HG03575 (cell line): ENCODE data around the gene MBD3L5.
"Not testable (repeated sequence)": the region's sequence is repeated elsewhere in the genome, so short reads cannot be mapped to it uniquely, and the experiment has no call there.

Experiments used
- ATAC-seq: cut with Tn5 transposase; IDR thresholded peaks from one replicate; pipeline ENCODE4 v1.9.1; 2021; ENCODE audit not compliant: unreplicated experiment, insufficient number of reproducible peaks, low FRiP score; ENCODE audit errors: extremely low read depth

MBD3L5 gene

DNA sequence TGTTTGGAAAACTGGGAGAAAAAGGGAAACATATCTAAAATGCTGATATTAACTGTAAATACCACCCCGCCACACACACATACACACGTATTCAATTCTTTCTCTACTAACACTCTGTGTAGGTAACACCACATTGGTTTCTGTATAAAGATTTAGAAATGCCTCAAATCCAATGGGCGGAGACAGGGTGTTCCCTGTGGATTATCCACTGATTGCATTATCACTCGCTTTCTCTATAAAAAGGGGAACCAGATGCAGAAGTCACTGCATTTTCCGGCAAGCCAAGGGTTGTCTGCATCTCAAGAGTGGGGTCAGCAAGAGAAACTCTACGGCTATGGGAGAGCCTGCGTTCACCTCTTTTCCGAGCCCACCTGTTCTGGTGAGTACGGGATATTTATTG is at the start of gene MBD3L5:
Gene MBD3L5, plus strand, starts transcription at position 301 of the 400 bp plus-strand sequence. Its CDS starts 34 bp downstream, at position 335.
- ATAC-seq, result not testable (repeated sequence)

DNA sequence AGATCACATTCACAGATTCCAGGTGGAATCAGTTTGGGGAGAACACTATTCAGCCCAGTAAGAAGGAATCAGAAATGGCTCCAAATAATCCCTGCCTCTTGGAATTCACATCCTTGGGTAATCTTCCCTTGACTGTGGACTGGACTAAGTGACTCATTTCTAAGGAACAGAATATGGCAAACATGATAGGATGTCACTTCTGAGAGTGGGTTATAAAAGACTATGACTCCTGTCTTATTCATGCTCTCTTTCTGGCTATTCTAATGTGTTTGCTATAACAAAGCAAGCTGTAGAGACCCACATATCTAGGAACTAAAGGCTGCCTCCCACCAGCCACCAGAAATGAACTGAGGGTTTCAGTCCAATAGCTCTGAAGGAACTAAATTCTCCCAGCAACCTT is 46.9 kb upstream of the MBD3L5 start:
- ATAC-seq, result no peak

DNA sequence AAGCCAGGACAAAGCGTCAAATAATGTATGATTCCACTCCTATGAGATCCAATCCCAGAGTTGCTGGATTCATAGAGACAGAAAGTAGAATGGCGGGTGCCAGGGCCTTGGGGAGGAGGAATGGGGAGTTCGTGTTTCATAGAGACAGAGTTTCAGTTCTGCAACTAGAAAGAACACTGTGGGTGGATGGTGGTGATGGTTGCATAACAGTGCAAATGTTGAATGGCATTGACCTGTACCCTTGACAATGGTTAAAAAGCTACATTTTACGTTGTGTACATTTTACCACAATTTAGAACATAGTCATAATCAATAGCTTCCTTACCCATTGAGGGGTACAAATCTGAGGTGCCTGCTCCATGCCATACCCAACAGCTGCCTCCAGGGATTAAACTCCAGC is 42.5 kb upstream of the MBD3L5 start:
- no peak for ATAC-seq

DNA sequence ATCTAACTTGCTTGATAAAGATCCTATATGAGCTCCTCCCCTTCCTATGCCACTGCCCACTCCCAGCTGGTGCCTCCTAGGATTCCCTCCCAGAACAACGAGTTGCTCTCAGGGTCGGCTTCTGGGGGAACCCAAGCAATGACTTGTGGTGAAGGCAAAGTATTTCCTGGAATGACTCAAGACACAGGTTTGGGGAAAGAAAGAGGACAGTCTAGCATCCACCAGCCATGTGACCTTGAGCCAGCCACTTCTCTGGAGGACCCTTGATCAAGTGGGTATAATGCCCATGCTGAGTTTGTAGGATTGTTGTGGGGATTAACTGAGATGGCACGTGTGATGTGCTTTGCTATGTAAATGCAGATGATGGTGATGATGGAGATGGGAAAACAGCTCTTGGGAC is 42.1 kb upstream of the MBD3L5 start:
- ATAC-seq, result no peak

DNA sequence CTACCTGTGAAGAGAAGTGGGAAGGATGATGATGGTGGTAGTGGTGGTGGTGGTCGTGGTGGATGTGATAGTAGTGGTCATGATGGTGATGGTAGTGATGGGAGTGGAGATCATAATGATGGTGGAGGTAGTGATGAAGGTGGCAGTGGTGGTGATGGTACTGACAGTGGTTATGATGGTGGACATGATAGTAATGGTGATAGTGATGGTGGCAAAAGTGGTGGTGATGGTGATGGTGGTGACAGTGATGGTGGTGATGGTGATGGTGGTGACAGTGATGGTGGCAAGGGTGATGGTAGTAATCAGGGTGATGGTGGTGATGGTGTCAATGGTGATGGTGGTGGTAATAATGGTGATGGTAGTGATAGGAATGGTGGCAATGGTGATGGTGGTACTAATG is 35.3 kb upstream of the MBD3L5 start:
- no peak for ATAC-seq

DNA sequence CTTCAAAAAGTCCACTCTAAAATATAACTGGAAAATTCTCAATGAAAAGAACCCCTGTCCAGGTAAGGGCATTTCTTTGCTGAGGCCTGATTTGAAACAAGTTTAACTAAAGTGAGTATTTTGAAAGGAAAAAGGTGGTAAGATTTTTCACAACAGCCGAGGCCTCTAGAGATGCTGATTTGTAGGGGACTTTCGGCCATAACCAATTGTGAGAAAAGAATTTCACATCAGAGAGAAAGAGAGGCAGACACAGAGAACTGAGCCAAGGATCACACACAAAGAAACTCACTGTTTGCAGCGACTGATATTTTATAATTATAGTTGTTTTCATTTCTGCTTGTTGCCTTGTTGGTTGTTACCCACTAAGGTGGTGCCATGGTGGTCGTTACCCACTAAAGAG is 33.6 kb upstream of the MBD3L5 start:
- no peak for ATAC-seq

DNA sequence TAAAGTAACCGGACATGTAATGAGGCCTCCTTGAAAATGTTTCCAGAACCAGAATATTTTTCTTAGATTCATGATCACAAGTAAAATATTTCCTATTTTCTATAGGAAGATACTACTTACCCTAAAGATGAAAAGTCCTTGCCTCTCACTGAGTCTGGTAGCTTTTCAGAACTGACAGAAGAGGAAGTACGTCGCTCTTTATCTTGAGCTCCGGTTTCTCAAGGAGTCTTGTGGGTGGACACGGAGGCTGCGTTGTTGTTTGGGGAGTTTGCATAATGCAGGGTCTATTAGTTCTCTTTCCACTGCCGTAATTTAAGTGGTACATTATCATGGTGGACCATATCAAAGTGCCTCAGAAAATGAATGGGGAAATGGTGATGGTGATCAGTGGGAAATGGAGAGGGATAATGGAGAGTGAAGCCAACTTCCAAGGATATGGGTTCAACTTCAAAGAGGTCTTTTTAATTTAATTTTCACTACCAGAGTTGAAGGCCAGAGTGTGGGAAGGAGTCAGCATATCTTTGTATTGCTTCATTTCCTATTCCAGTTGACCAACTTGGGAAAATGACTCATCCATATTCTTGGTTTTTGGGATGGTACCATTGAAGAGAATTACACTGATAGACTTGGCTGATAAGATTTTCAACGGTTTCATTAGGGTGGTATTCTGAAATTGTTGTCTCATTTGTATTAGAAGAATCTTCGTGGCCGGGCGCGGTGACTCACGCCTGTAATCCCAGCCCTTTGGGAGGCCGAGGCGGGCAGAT is 32.5 kb upstream of the MBD3L5 start:
- ATAC-seq, result no peak

DNA sequence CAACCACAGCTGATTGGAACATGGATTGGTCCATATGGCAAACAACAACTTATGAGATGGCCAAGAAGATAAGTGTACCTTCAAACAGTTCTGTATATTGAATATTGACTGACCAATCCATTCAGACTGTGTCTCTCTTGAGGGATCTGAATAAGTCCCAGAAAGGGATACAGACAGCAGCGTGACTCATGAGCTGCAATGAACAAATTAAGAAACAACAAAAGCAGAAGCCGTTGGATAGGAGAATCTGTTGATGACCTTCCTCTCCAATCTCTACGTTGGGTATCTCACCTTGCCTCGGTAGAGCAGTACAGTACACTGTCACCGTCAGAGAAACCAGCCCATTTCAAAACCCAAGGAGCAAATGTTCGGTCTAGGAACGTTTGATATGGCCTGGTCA is 30.4 kb upstream of the MBD3L5 start:
- no peak for ATAC-seq

DNA sequence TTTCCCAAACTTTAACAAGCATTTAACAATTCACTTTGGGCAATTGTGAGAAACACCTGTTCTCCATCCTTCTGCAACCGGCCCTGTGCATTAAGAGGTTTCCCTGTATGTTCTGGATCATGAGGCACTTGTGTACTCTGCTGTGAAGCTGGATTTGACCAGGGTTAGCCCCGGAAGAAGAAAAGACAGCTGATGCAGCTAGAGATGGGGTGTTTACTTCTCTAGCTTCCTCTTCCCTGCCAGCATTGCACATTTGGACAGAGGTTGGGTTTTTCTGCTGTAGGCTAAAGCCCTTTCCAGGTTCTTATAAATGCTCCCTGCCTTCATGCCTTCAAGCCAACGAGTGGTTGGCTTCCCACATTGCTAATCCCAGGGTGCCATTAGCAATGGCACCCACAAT is 30.0 kb upstream of the MBD3L5 start:
- no peak for ATAC-seq

DNA sequence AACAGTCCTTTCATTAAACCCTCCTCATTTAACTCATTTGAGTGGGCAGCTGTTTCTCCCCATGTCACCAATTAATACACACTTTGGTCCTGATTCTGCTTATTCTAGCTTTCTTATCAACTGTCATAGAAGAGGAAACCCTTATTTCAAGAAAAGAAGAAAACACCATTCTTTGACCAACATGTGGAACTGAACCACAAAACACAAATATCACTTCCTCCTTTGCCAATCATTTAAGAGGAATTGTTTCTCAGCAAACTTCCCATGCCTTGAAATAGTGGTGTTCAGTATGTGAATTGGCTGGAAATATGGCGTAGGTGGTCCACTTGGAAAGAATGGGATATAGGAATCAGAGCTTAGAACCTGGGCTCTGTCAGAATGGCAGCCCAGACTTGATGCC is 29.6 kb upstream of the MBD3L5 start:
- ATAC-seq, result no peak

DNA sequence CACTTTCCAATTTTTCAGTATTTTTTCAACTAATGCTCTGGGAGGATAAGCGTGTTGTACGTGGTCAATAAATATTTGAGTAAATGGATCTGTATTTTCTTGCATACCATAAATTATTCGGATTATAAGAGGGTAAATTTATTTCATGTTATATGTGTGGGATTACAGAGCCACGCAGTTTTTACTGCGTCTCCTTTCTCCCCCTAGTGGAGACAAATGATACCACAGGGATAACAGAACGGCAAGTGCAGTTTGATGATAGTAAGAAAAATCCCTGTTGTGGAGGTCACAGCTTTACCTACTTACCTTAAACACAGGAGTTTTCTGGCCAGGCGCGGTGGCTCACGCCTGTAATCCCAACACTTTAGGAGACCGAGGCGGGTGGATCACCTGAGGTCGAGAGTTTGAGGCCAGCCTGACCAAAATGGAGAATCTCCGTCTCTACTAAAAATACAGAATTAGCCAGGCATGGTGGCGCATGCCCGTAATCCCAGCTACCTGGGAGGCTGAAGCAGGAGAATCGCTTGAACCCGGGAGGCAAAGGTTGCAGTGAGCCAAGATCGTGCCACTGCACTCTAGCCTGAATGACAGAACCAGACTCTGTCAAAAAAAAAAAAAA is 26.0 kb upstream of the MBD3L5 start:
- no peak for ATAC-seq

DNA sequence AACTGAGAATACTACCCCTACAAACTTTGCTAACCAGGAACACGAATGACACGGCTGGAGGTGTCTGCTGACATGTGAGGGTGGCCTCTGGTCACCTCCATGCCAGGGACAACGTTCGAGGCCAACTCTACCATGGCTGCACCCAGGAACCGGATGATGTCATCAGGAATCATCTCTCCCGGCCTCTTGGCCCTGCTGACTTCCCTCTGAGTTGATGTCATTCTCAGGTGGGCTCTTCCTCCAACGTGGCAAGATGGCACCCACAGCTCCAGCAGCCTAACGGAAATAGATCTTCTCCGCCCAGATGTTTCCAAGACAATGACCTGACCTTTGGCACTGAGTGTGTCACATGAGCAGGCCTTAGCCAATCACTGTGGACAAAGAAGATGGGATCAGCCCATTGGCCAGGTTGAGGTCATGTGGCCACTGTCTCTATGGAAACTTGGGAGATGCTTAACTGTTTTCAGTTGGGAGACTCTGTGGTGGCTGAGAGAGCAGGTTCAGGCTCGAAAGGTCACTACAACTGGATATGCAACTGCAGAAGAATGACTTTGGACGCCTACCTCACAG is 24.2 kb upstream of the MBD3L5 start:
- no peak for ATAC-seq

DNA sequence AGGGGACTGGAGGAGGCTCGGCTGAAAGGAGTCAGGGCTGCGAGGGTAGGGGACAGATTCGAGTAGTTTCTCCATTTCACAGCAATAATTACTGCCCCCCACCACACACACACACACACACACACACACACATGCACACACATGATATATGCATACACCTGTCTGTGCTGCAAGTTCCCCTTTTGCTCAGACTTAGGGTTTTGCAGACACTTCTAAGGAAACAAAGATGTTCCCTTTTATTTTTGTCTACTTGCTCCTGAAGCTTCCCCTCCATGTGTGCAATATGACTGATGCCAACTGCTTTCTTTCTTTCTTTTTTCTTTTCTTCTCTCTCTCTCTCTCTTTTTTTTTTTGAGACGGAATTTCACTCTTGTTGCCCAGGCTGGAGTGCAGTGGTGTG is 22.5 kb upstream of the MBD3L5 start:
- no peak for ATAC-seq

DNA sequence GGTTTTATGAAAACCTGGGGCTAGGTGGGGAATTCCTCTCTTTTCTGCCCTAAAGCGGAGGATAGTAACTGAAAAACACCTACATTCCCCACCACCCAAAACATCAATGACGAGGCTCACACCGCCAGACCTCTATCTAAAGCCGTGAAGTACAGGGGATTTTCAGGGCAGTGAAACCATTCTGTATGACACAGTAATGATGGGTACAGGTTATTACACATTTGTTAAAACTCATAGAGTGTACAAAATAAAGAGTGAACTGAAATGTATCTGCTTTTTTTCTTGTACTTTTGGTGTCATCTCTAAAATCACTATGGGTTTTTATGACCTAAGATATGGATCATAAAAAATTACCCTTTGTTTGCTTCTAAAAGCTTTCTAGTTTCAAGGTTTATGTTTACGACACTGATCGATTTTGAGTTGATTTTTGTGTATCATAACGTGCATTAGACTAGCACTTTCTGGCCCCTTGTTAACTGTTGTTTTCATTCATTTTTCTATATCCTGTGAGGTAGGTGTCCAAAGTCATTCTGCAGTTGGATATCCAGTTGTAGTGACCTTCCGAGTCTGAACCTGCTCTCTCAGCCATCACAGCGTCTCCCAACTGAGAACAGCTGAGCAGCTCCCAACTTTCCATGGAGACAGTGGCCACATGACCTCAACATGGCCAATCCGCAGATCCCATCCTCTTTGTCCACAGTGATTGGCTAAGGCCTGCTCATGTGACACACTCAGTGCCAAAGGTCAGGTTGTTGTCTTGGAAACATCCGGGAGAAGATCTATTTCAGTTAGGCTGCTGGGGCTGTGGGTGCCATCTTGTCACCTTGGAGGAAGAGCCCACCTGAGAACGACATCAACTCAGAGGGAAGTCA is 19.4 kb upstream of the MBD3L5 start:
- ATAC-seq, result no peak

DNA sequence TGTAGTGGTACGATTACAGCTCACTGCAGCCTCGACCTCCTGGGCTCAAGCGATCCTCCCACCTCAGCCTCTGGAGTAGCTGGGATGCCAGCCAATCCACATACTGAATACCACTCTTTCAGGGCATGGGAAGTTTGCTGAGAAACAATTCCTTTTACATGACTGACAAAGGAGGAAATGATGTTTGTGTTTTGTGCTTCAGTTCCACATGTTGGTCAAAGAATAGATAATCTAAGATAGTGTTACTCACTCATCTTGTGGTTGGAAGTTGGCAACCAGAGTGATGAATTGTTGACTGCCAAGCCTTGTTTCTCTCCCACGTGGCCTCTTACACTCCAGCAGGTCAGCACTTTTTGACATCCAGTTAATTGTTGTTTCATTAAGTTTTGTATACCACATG is 16.7 kb upstream of the MBD3L5 start:
- ATAC-seq, result no peak

DNA sequence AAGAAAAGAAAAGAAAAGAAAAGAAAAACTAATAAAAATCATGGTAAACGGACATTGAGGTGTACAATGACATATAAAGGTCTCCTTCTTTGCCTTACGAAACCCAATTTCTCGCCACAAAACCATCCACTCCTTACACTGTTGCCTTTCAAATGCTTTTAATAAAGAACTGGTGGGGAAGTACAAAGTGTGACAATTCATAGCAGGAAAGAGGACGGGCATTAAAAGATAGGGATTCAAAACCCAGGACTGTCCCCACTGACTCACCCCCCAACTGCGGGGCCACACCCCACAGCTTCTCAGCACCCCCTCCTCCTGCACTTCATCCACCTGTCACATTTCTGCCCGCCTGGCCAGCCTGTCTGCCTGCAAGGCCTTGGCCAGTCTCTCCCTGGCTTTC is 11.6 kb upstream of the MBD3L5 start:
- ATAC-seq, result no peak

DNA sequence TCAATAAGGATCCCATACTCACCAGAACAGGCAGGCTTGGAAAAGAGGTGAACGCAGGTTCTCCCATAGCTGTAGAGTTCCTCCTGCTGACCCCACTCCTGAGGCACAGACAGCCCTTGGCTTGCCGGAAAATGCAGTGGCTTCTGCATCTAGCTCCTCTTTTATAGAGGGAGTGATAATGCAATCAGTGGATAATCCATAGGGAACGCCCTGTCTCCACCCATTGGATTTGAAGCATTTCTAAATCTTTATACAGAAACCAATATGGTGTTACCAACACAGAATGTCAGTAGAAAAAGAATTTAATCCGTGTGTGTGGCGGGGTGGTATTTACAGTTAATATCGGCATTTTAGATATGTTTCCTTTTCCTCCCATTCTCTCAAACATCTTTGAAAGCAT is 9.0 kb upstream of the MBD3L5 start, which contains the start of gene MBD3L2B:
Gene MBD3L2B, minus strand, starts transcription at position 101 of the 400 bp plus-strand sequence. Its CDS starts 34 bp downstream, at position 67.
- ATAC-seq, result not testable (repeated sequence)

DNA sequence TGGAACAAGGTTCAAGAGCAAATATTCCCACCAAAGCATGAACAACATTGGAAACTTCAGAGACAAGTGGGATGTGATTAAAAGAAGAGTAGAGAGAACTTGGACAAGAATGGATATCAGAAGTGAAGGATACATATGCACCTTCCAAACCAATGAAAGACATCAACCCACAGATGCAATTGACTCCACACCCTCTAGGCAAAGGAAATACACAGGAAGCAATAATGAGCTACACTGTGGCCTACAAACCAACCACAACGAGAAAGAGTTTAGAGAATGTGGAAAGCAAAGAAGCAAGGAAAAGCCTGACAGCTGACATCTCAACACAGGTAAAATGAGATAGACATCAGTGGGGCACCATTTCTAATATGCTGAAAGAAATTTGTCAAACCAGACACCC is 1.6 kb upstream of the MBD3L5 start:
- not testable (repeated sequence) for ATAC-seq

DNA sequence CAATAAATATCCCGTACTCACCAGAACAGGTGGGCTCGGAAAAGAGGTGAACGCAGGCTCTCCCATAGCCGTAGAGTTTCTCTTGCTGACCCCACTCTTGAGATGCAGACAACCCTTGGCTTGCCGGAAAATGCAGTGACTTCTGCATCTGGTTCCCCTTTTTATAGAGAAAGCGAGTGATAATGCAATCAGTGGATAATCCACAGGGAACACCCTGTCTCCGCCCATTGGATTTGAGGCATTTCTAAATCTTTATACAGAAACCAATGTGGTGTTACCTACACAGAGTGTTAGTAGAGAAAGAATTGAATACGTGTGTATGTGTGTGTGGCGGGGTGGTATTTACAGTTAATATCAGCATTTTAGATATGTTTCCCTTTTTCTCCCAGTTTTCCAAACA is 9.7 kb downstream of the MBD3L5 start, which contains the start of gene MBD3L4:
Gene MBD3L4, minus strand, starts transcription at position 101 of the 400 bp plus-strand sequence. Its CDS starts 35 bp downstream, at position 66.
- ATAC-seq, result not testable (repeated sequence)
